SK-N-SH treated with all-trans-retinoic acid at 6 μM for 48 hours (cell line): ENCODE data around the gene MAN2B1.

Experiments used
- ARNTL ChIP-seq: fragments of 450-650 bp; formaldehyde crosslinking; IDR thresholded peaks from 2 replicates; pipeline ENCODE4 v1.5.0; 2020; ENCODE audit warnings: low read depth, mild to moderate bottlenecking, moderate library complexity, borderline replicate concordance
- BACH2 ChIP-seq: fragments of 250-450 bp; sonication (Bioruptor Pico); IDR thresholded peaks from 2 replicates; pipeline ENCODE4 v1.9.0; 2021; ENCODE audit warnings: mild to moderate bottlenecking, borderline replicate concordance
- TOX ChIP-seq: fragments of 250-450 bp; sonication (Bioruptor Pico); IDR thresholded peaks from 2 replicates; pipeline ENCODE4 v1.8.0; 2021; ENCODE audit warnings: mild to moderate bottlenecking, moderate library complexity, borderline replicate concordance
- ZFP3 ChIP-seq: fragments of 250-450 bp; sonication (Bioruptor Pico); IDR thresholded peaks from 2 replicates; pipeline ENCODE4 v1.5.0; 2020; ENCODE audit warnings: mild to moderate bottlenecking, moderate library complexity
- ZNF565 ChIP-seq: fragments of 450-650 bp; formaldehyde crosslinking; conservative IDR thresholded peaks from 2 replicates; pipeline ENCODE4 v1.5.0; 2020; ENCODE audit warnings: low read depth, mild to moderate bottlenecking, moderate library complexity
- TF ChIP-seq, protein P1 (sequence below): fragments of 250-450 bp; sonication (Bioruptor Pico); IDR thresholded peaks from 2 replicates; pipeline ENCODE4 v1.5.1; 2020; ENCODE audit warnings: low read depth, mild to moderate bottlenecking, moderate library complexity
- TF ChIP-seq, protein P2 (sequence below): fragments of 250-450 bp; sonication (Bioruptor Pico); IDR thresholded peaks from 2 replicates; pipeline ENCODE4 v1.8.0; 2021; ENCODE audit warnings: low read depth, mild to moderate bottlenecking, moderate library complexity, borderline replicate concordance
- TF ChIP-seq, protein P3 (sequence below): fragments of 250-450 bp; sonication (Bioruptor Pico); IDR thresholded peaks from 2 replicates; pipeline ENCODE4 v1.5.0; 2020; ENCODE audit warnings: mild to moderate bottlenecking, moderate library complexity

DNA sequence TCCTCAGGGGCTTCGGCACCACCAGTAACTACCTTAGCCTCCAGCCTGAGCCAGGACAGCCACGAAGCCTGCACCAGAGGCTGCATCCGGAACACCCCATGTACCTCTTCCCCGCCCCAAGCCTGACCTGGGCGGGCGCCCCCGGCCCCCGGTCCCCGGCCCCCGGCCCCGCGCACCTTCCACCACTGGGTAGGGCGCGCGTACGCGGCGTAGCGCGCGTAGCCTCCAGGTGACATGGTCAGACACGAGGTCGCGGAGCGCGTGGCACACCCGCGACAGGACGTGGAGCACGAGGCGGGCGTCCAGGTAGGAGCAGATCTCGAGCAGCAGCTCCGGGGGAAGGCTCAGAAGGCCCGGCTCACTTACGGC lies 29.4 kb upstream of the MAN2B1 start:
- TF ChIP-seq TOX (CRISPR knock-in tag) (no peak), ARNTL (CRISPR knock-in tag) (no peak), BACH2 (CRISPR knock-in tag) (no peak), ZFP3 (CRISPR knock-in tag) (no peak), ZNF565 (CRISPR knock-in tag) (no peak)
- TF ChIP-seq, protein P1, sequence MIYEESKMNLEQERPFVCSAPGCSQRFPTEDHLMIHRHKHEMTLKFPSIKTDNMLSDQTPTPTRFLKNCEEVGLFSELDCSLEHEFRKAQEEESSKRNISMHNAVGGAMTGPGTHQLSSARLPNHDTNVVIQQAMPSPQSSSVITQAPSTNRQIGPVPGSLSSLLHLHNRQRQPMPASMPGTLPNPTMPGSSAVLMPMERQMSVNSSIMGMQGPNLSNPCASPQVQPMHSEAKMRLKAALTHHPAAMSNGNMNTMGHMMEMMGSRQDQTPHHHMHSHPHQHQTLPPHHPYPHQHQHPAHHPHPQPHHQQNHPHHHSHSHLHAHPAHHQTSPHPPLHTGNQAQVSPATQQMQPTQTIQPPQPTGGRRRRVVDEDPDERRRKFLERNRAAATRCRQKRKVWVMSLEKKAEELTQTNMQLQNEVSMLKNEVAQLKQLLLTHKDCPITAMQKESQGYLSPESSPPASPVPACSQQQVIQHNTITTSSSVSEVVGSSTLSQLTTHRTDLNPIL (CRISPR knock-in tag) = no peak
- TF ChIP-seq, protein P2, sequence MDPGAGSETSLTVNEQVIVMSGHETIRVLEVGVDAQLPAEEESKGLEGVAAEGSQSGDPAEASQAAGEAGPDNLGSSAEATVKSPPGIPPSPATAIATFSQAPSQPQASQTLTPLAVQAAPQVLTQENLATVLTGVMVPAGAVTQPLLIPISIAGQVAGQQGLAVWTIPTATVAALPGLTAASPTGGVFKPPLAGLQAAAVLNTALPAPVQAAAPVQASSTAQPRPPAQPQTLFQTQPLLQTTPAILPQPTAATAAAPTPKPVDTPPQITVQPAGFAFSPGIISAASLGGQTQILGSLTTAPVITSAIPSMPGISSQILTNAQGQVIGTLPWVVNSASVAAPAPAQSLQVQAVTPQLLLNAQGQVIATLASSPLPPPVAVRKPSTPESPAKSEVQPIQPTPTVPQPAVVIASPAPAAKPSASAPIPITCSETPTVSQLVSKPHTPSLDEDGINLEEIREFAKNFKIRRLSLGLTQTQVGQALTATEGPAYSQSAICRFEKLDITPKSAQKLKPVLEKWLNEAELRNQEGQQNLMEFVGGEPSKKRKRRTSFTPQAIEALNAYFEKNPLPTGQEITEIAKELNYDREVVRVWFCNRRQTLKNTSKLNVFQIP (CRISPR knock-in tag) = no peak
- TF ChIP-seq, protein P3, sequence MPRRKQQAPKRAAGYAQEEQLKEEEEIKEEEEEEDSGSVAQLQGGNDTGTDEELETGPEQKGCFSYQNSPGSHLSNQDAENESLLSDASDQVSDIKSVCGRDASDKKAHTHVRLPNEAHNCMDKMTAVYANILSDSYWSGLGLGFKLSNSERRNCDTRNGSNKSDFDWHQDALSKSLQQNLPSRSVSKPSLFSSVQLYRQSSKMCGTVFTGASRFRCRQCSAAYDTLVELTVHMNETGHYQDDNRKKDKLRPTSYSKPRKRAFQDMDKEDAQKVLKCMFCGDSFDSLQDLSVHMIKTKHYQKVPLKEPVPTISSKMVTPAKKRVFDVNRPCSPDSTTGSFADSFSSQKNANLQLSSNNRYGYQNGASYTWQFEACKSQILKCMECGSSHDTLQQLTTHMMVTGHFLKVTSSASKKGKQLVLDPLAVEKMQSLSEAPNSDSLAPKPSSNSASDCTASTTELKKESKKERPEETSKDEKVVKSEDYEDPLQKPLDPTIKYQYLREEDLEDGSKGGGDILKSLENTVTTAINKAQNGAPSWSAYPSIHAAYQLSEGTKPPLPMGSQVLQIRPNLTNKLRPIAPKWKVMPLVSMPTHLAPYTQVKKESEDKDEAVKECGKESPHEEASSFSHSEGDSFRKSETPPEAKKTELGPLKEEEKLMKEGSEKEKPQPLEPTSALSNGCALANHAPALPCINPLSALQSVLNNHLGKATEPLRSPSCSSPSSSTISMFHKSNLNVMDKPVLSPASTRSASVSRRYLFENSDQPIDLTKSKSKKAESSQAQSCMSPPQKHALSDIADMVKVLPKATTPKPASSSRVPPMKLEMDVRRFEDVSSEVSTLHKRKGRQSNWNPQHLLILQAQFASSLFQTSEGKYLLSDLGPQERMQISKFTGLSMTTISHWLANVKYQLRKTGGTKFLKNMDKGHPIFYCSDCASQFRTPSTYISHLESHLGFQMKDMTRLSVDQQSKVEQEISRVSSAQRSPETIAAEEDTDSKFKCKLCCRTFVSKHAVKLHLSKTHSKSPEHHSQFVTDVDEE = no peak
